Subcutaneous abdominal adipose tissue (tissue), 5 donors: Measurements from ENCODE around the gene MYLK3.
"Not testable (repeated sequence)": the region's sequence is repeated elsewhere in the genome, so short reads cannot be mapped to it uniquely, and the experiment has no call there.

ENCODE experiments used
- H3K27ac ChIP-seq: one replicate; pipeline ENCODE4 v1.7.0; 2013; ENCODE audit warnings: low read depth, mild to moderate bottlenecking, inconsistent platforms, low read length, moderate library complexity
- H3K27me3 ChIP-seq, 5 donors: one replicate each; pipeline ENCODE4 v1.7.0; 2013; ENCODE audit warnings: low read length in 5 of 5, inconsistent platforms in 1 of 5; ENCODE audit not compliant: control insufficient read depth in 5 of 5, insufficient read depth in 4 of 5
- H3K36me3 ChIP-seq, 5 donors: one replicate each; pipeline ENCODE4 v1.7.0; 2013; ENCODE audit warnings: low read length in 5 of 5; ENCODE audit not compliant: control insufficient read depth in 5 of 5, insufficient read depth in 5 of 5
- H3K4me1 ChIP-seq, 5 donors: one replicate each; pipeline ENCODE4 v1.7.0; 2013; ENCODE audit warnings: low read length in 5 of 5, mild to moderate bottlenecking in 3 of 5, moderate library complexity in 1 of 5; ENCODE audit not compliant: control insufficient read depth in 5 of 5, insufficient read depth in 5 of 5
- H3K4me3 ChIP-seq, 5 donors: one replicate each; pipeline ENCODE4 v1.7.0; 2013; ENCODE audit warnings: low read length in 5 of 5, low read depth in 1 of 5
- H3K9ac ChIP-seq, 5 donors: one replicate each; pipeline ENCODE4 v1.7.0; 2013; ENCODE audit warnings: low read length in 5 of 5, mild to moderate bottlenecking in 4 of 5, moderate library complexity in 3 of 5
- H3K9me3 ChIP-seq, 5 donors: one replicate each; pipeline ENCODE4 v1.7.0; 2013; ENCODE audit warnings: low read length in 5 of 5; ENCODE audit not compliant: control insufficient read depth in 5 of 5
- donor health status: healthy.
- donor health status: healthy.
- donor health status: healthy.
- donor health status: healthy.
- donor health status: healthy.

Gene MYLK3

GRCh38 chr16:46785076-46785845, 37.1 kb upstream of the MYLK3 start:
- Histone ChIP-seq H3K27ac (no peak overlapping the region), H3K27me3 (no peaks in the 10 kb centered on the region), H3K4me1 (peaks cover 0 to 9% (median 7%) of the 10 kb centered on the region in 5 donors)

GRCh38 chr16:46784569-46784968, 36.4 kb upstream of the MYLK3 start:
- H3K9me3 ChIP-seq, H3K27ac ChIP-seq, H3K36me3 ChIP-seq, H3K27me3 ChIP-seq, H3K4me1 ChIP-seq, H3K9ac ChIP-seq, H3K4me3 ChIP-seq: not testable (repeated sequence)

More at GRCh38 chr16:46785076-46785845, 37.1 kb upstream of the MYLK3 start:
- Histone ChIP-seq H3K36me3 (no peaks in the 10 kb centered on the region), H3K9ac (no peak overlapping the region), H3K9me3 (no peaks in the 10 kb centered on the region), H3K4me3 (no peak overlapping the region)

- H3K36me3 ChIP-seq: no peaks in the 10 kb centered on the region
- H3K27me3 ChIP-seq: no peaks in the 10 kb centered on the region
- no peak overlapping the region for H3K9ac ChIP-seq
Measured at GRCh38 chr16:46783800-46784199, 35.7 kb upstream of the MYLK3 start.

GRCh38 chr16:46782320-46782719, 34.2 kb upstream of the MYLK3 start:
- Histone ChIP-seq H3K4me1 (no peaks in the 10 kb centered on the region), H3K9me3 (no peaks in the 10 kb centered on the region), H3K4me3 (no peak overlapping the region), H3K36me3 (no peaks in the 10 kb centered on the region), H3K27me3 (peaks cover 0 to 2% (median 0%) of the 10 kb centered on the region in 5 donors), H3K27ac (no peak overlapping the region), H3K9ac (no peak overlapping the region)

More at GRCh38 chr16:46783800-46784199, 35.7 kb upstream of the MYLK3 start:
- no peak overlapping the region for H3K4me3 ChIP-seq
- H3K9me3 ChIP-seq: no peaks in the 10 kb centered on the region
- no peak overlapping the region for H3K27ac ChIP-seq
- peaks cover 0 to 2% (median 0%) of the 10 kb centered on the region in 5 donors for H3K4me1 ChIP-seq

- peaks cover 0 to 2% (median 0%) of the 10 kb centered on the region in 5 donors for H3K27me3 ChIP-seq
- no peak overlapping the region for H3K4me3 ChIP-seq
- no peaks in the 10 kb centered on the region for H3K4me1 ChIP-seq
- no peak overlapping the region for H3K27ac ChIP-seq
- H3K36me3 ChIP-seq: no peaks in the 10 kb centered on the region
- H3K9ac ChIP-seq: no peak overlapping the region
- H3K9me3 ChIP-seq: no peaks in the 10 kb centered on the region
Measured at GRCh38 chr16:46777804-46778203, 29.7 kb upstream of the MYLK3 start.

- H3K27me3 ChIP-seq: peaks cover 0 to 2% (median 0%) of the 10 kb centered on the region in 5 donors
- H3K27ac ChIP-seq: no peak overlapping the region
- no peaks in the 10 kb centered on the region for H3K4me1 ChIP-seq
- no peak overlapping the region for H3K9ac ChIP-seq
- no peak overlapping the region for H3K4me3 ChIP-seq
- H3K9me3 ChIP-seq: no peaks in the 10 kb centered on the region
- no peaks in the 10 kb centered on the region for H3K36me3 ChIP-seq
Measured at GRCh38 chr16:46775214-46775613, 27.1 kb upstream of the MYLK3 start.

- Histone ChIP-seq H3K27me3 (peaks cover 0 to 2% (median 0%) of the 10 kb centered on the region in 5 donors), H3K4me3 (no peak overlapping the region), H3K9ac (no peak overlapping the region), H3K4me1 (no peaks in the 10 kb centered on the region), H3K9me3 (no peaks in the 10 kb centered on the region), H3K36me3 (no peaks in the 10 kb centered on the region), H3K27ac (no peak overlapping the region)
Measured at GRCh38 chr16:46774743-46775177, 26.6 kb upstream of the MYLK3 start.

- Histone ChIP-seq H3K4me3 (no peak overlapping the region), H3K27me3 (no peaks in the 10 kb centered on the region), H3K4me1 (no peaks in the 10 kb centered on the region), H3K9ac (no peak overlapping the region), H3K27ac (no peak overlapping the region), H3K36me3 (no peaks in the 10 kb centered on the region), H3K9me3 (no peaks in the 10 kb centered on the region)
Measured at GRCh38 chr16:46772463-46772862, 24.3 kb upstream of the MYLK3 start.

- Histone ChIP-seq H3K27me3 (no peaks in the 10 kb centered on the region), H3K9ac (no peak overlapping the region), H3K36me3 (no peaks in the 10 kb centered on the region), H3K4me1 (no peaks in the 10 kb centered on the region), H3K9me3 (no peaks in the 10 kb centered on the region), H3K27ac (no peak overlapping the region), H3K4me3 (no peak overlapping the region)
Measured at GRCh38 chr16:46768809-46769208, 20.7 kb upstream of the MYLK3 start.

- no peaks in the 10 kb centered on the region for H3K9me3 ChIP-seq
- H3K36me3 ChIP-seq: no peaks in the 10 kb centered on the region
- H3K4me3 ChIP-seq: no peak overlapping the region
- peaks cover 0 to 2% (median 0%) of the 10 kb centered on the region in 5 donors for H3K27me3 ChIP-seq
- no peak overlapping the region for H3K27ac ChIP-seq
- H3K4me1 ChIP-seq: no peaks in the 10 kb centered on the region
- H3K9ac ChIP-seq: no peak overlapping the region
Measured at GRCh38 chr16:46765050-46765449, 16.9 kb upstream of the MYLK3 start.
